ENCODE results near the gene PGM2.

The PGM2 gene

GRCh38 chr4:37844204-37844603 lies 17.7 kb downstream of the PGM2 start:
- DNase-seq (ENCODE audit: insufficient read length, low spot score) (no peak), FAIRE-seq (no peak)
- TF ChIP-seq CTCF (IDR thresholded peaks at IDR 0.05; ENCODE audit: insufficient read depth, missing control alignments) = no peak

GRCh38 chr4:37845201-37845600 lies 18.7 kb downstream of the PGM2 start:
- no peak for FAIRE-seq
- TF ChIP-seq CTCF (IDR thresholded peaks at IDR 0.05; ENCODE audit: insufficient read depth, missing control alignments) = no peak
- no peak for DNase-seq (ENCODE audit: insufficient read length, low spot score)

- no peak for DNase-seq (ENCODE audit: insufficient read length, low spot score)
- TF ChIP-seq CTCF (IDR thresholded peaks at IDR 0.05; ENCODE audit: insufficient read depth, missing control alignments) = no peak
- no peak for FAIRE-seq
Measured at GRCh38 chr4:37847311-37847884, 20.9 kb downstream of the PGM2 start.

- no peak for TF ChIP-seq CTCF (IDR thresholded peaks at IDR 0.05; ENCODE audit: insufficient read depth, missing control alignments)
- no peak for FAIRE-seq
- DNase-seq (ENCODE audit: insufficient read length, low spot score) = no peak
Measured at GRCh38 chr4:37852376-37852775, 25.9 kb downstream of the PGM2 start.

GRCh38 chr4:37858112-37858511 lies 31.6 kb downstream of the PGM2 start:
- no peak for TF ChIP-seq CTCF (IDR thresholded peaks at IDR 0.05; ENCODE audit: insufficient read depth, missing control alignments)
- DNase-seq (ENCODE audit: insufficient read length, low spot score) = no peak
- no peak for FAIRE-seq

GRCh38 chr4:37858872-37859271 lies 32.4 kb downstream of the PGM2 start:
- no peak for FAIRE-seq
- DNase-seq (ENCODE audit: insufficient read length, low spot score) = no peak
- TF ChIP-seq CTCF (IDR thresholded peaks at IDR 0.05; ENCODE audit: insufficient read depth, missing control alignments) = no peak

- TF ChIP-seq CTCF (IDR thresholded peaks at IDR 0.05; ENCODE audit: insufficient read depth, missing control alignments) = no peak
- FAIRE-seq (no peak), DNase-seq (ENCODE audit: insufficient read length, low spot score) (no peak)
Measured at GRCh38 chr4:37860266-37860665, 33.8 kb downstream of the PGM2 start.
